Measurements from ENCODE around the gene TKT. TPM values are rescaled to one million over a fixed set of nuclear protein-coding genes. Genes with fewer than 3 reads are reported as not detected.

The TKT gene
- total RNA-seq, 3 donors from 2014 or later (not counting 1 experiment from before 2014, with no cell fraction given), result 82.9 to 126 (median 107) TPM

GRCh38 chr3:53259427-53260259 lies 3.8 kb upstream of the TKT start:
- Histone ChIP-seq H3K27ac (ENCODE audit: low read length) (no peak overlapping the region), H3K4me1 (ENCODE audit: control insufficient read depth, insufficient read depth, low read length) (peaks cover 13% of the 10 kb centered on the region), H3K27me3 (ENCODE audit: control insufficient read depth, insufficient read depth, low read length) (no peaks in the 10 kb centered on the region), H3K36me3 (ENCODE audit: control insufficient read depth, insufficient read depth, low read length) (no peaks in the 10 kb centered on the region), H3K9me3 (ENCODE audit: control insufficient read depth, insufficient read depth, low read length) (no peaks in the 10 kb centered on the region), H3K4me3 (ENCODE audit: low read length) (no peak overlapping the region)
- intact Hi-C loops (cut with micrococcal nuclease), result no loop called here
- 92% methylated on average over 9 of the region's 9 CpGs for WGBS (ENCODE audit: insufficient coverage)
- Mint-ChIP-seq H3K36me3 (no peaks in the 10 kb centered on the region), H3K27ac (no peak overlapping the region), H3K27me3 (ENCODE audit: low read depth in 2 of 2) (no peaks in the 10 kb centered on the region), H3K4me3 (no peak overlapping the region), H3K9me3 (no peaks in the 10 kb centered on the region), H3K4me1 (peaks cover 0 to 6% of the 10 kb centered on the region in 2 donors)
- TF ChIP-seq CTCF (IDR thresholded peaks at IDR 0.05), result no peak
- no peak for DNase-seq
- no peak for ATAC-seq

GRCh38 chr3:53258600-53259426 lies 3.0 kb upstream of the TKT start:
- DNase-seq, result no peak
- H3K4me3 Mint-ChIP-seq, result no peak overlapping the region
- Histone ChIP-seq H3K4me1 (ENCODE audit: control insufficient read depth, insufficient read depth, low read length) (peaks cover 22% of the 10 kb centered on the region), H3K9me3 (ENCODE audit: control insufficient read depth, insufficient read depth, low read length) (no peaks in the 10 kb centered on the region), H3K4me3 (ENCODE audit: low read length) (no peak overlapping the region), H3K36me3 (ENCODE audit: control insufficient read depth, insufficient read depth, low read length) (no peaks in the 10 kb centered on the region), H3K27ac (ENCODE audit: low read length) (no peak overlapping the region), H3K27me3 (ENCODE audit: control insufficient read depth, insufficient read depth, low read length) (no peaks in the 10 kb centered on the region)
- TF ChIP-seq CTCF (IDR thresholded peaks at IDR 0.05), result no peak
- H3K4me1 Mint-ChIP-seq, result peaks cover 0 to 14% of the 10 kb centered on the region in 2 donors
- H3K9me3 Mint-ChIP-seq, result no peaks in the 10 kb centered on the region
- no peaks in the 10 kb centered on the region for H3K27me3 Mint-ChIP-seq (ENCODE audit: low read depth in 2 of 2)
- 91% methylated on average over 8 of the region's 8 CpGs for WGBS (ENCODE audit: insufficient coverage)
- no peaks in the 10 kb centered on the region for H3K36me3 Mint-ChIP-seq
- intact Hi-C loops (cut with micrococcal nuclease), result no loop called here
- no peak overlapping the region for H3K27ac Mint-ChIP-seq
- ATAC-seq, result no peak

GRCh38 chr3:53257465-53257864 lies 1.6 kb upstream of the TKT start:
- Mint-ChIP-seq H3K36me3 (no peaks in the 10 kb centered on the region), H3K4me3 (no peak overlapping the region), H3K27ac (no peak overlapping the region), H3K27me3 (ENCODE audit: low read depth in 2 of 2) (no peaks in the 10 kb centered on the region), H3K4me1 (peaks cover 10 to 26% of the 10 kb centered on the region in 2 donors), H3K9me3 (no peaks in the 10 kb centered on the region)
- peaks cover 35% of the 10 kb centered on the region for H3K4me1 ChIP-seq (ENCODE audit: control insufficient read depth, insufficient read depth, low read length)
- ATAC-seq (no peak), DNase-seq (no peak)
- no peak overlapping the region for H3K27ac ChIP-seq (ENCODE audit: low read length)
- intact Hi-C loops (cut with micrococcal nuclease), result no loop called here
- no peaks in the 10 kb centered on the region for H3K27me3 ChIP-seq (ENCODE audit: control insufficient read depth, insufficient read depth, low read length)
- H3K4me3 ChIP-seq (ENCODE audit: low read length), result no peak overlapping the region
- no peak for TF ChIP-seq CTCF (IDR thresholded peaks at IDR 0.05)
- no peaks in the 10 kb centered on the region for H3K36me3 ChIP-seq (ENCODE audit: control insufficient read depth, insufficient read depth, low read length)
- no peaks in the 10 kb centered on the region for H3K9me3 ChIP-seq (ENCODE audit: control insufficient read depth, insufficient read depth, low read length)
- WGBS (ENCODE audit: insufficient coverage), result 98% methylated on average over 4 of the region's 4 CpGs
